Fibroblast of the aortic adventitia (primary cell): ENCODE results near the gene CTF1. TPM values are rescaled to one million over a fixed set of nuclear protein-coding genes. Genes with fewer than 3 reads are reported as not detected.
A peak's percentile ranks its signal among the peaks of the same experiment; 100 is the strongest.
"Not testable (repeated sequence)": the region's sequence is repeated elsewhere in the genome, so short reads cannot be mapped to it uniquely, and the experiment has no call there.

Experiments used
- DNase-seq: peaks from one replicate; pipeline ENCODE4 v3.0.0-alpha.2; 2010; ENCODE audit warnings: low read depth
- H3K4me3 ChIP-seq: 2 replicates; pipeline ENCODE4 v1.5.1; 2011; ENCODE audit warnings: low read depth, mild to moderate bottlenecking, control low read depth, low read length, moderate library complexity
- CTCF ChIP-seq: IDR thresholded peaks from 2 replicates; pipeline ENCODE4 v1.5.1; 2011; ENCODE audit warnings: mild to moderate bottlenecking, low read length, control low read depth, inconsistent platforms; ENCODE audit not compliant: insufficient read depth
- total RNA-seq: library from RNA; depleted of rRNA; stranded (reverse); fragments of >200 nt; gene quantifications from 2 replicates; pipeline ENCODE4 v1.2.3, GENCODE V29; 2012; ENCODE audit warnings: low replicate concordance

CTF1 gene
- total RNA-seq: 2.5 and 3.2 TPM in 2 replicates

GRCh38 chr16:30896261-30896888 is at the start of gene CTF1:
Gene CTF1 (plus strand): TSS chr16:30896614. CDS start chr16:30896644, 30 bp downstream.
- peak; percentile 85 for DNase-seq
- no peak for TF ChIP-seq CTCF
- H3K4me3 ChIP-seq: peak within 1 kb of the TSS; percentile 72

GRCh38 chr16:30846649-30847402 is 49.6 kb upstream of the CTF1 start:
- H3K4me3 ChIP-seq: no peak overlapping the region
- no peak for TF ChIP-seq CTCF
- DNase-seq: no peak

- H3K4me3 ChIP-seq: no peak overlapping the region
- TF ChIP-seq CTCF: no peak
- DNase-seq: no peak
Observed at GRCh38 chr16:30850246-30850645, 46.2 kb upstream of the CTF1 start.

GRCh38 chr16:30853758-30854157 is 42.7 kb upstream of the CTF1 start:
- no peak for DNase-seq

GRCh38 chr16:30858111-30858495 is 38.3 kb upstream of the CTF1 start:
- TF ChIP-seq CTCF: no peak

More at GRCh38 chr16:30853758-30854157, 42.7 kb upstream of the CTF1 start:
- no peak overlapping the region for H3K4me3 ChIP-seq
- TF ChIP-seq CTCF: no peak

GRCh38 chr16:30858829-30859423 is 37.5 kb upstream of the CTF1 start:
- DNase-seq: peak; percentile 10
- no peak overlapping the region for H3K4me3 ChIP-seq
- TF ChIP-seq CTCF: no peak

More at GRCh38 chr16:30858111-30858495, 38.3 kb upstream of the CTF1 start:
- H3K4me3 ChIP-seq: no peak overlapping the region
- no peak for DNase-seq

GRCh38 chr16:30860729-30861128 is 35.7 kb upstream of the CTF1 start:
- not testable (repeated sequence) for H3K4me3 ChIP-seq, DNase-seq

- not testable (repeated sequence) for DNase-seq
Observed at GRCh38 chr16:30863178-30863577, 33.2 kb upstream of the CTF1 start.

More at GRCh38 chr16:30863178-30863577, 33.2 kb upstream of the CTF1 start:
- H3K4me3 ChIP-seq: not testable (repeated sequence)
